ENCODE results near the gene BAHCC1. TPM values are rescaled to one million over a fixed set of nuclear protein-coding genes. Genes with fewer than 3 reads are reported as not detected.
A peak's percentile ranks its signal among the peaks of the same experiment; 100 is the strongest.

Gene BAHCC1
- total RNA-seq, 1 donor from 2014 or later, result 74.3 TPM

- Mint-ChIP-seq H3K4me1 (ENCODE audit: unreplicated experiment) (peaks cover 31% of the 10 kb centered on the region), H3K4me3 (peak overlapping the region; percentile 82), H3K27ac (peak overlapping the region; percentile 70), H3K36me3 (no peaks in the 10 kb centered on the region), H3K27me3 (peaks cover 13% of the 10 kb centered on the region), H3K9me3 (no peaks in the 10 kb centered on the region)
- TF ChIP-seq, protein P1, sequence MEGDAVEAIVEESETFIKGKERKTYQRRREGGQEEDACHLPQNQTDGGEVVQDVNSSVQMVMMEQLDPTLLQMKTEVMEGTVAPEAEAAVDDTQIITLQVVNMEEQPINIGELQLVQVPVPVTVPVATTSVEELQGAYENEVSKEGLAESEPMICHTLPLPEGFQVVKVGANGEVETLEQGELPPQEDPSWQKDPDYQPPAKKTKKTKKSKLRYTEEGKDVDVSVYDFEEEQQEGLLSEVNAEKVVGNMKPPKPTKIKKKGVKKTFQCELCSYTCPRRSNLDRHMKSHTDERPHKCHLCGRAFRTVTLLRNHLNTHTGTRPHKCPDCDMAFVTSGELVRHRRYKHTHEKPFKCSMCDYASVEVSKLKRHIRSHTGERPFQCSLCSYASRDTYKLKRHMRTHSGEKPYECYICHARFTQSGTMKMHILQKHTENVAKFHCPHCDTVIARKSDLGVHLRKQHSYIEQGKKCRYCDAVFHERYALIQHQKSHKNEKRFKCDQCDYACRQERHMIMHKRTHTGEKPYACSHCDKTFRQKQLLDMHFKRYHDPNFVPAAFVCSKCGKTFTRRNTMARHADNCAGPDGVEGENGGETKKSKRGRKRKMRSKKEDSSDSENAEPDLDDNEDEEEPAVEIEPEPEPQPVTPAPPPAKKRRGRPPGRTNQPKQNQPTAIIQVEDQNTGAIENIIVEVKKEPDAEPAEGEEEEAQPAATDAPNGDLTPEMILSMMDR (conservative IDR thresholded peaks at IDR 0.05), result no peak
- no peak for DNase-seq (ENCODE audit: extremely low spot score, unreplicated experiment)
Measured at GRCh38 chr17:81489012-81489997, 94.0 kb downstream of the BAHCC1 start.

DNA sequence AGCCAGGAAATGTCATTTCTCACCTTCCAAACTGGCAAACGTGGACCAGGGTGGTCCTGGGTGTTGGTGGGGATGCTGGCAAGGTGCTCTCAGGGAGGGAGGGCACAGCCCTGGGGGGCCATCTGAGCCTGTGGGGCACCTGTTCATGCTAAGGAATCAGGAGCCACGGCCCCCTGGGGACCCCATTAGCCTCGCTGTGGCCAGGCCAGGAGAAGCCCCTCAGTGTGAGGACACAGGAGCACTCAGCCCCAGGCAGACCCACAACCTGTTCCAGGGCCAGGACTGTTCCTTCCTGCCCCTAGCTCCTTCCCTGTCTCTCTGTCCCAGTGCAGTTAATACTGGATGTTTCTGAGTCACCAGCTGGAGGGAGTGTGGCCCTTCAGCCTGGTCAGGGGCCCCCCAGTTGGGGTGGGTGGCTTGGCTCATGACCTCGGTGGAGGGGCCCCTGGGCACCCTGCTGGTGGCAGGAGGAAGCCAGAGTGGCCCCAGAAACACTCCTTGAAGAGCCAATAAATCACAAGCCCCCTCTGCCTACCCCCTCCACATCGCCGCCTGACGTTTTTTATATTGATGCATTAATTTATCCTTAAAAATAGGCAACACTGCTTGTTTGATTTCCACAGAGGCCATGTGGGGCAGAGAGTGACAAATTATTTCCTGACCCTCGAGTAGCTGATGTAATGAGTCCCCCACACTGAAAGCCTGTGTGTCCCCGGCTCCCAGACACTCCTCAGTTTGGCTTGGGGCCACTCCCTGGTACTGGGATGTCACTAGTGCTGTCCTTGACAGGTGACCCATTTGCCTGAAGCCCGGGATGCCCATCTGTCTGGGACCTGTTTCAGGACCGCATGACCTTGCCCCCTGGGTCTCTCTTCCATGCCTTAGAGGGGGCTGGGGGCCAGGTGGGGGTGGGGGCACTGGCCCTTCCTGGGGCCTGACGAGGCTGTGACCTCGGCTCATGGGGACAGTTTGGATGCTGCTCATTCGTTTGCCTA, 95.0 kb downstream of the BAHCC1 start:
- DNase-seq (ENCODE audit: extremely low spot score, unreplicated experiment), result no peak
- H3K4me1 Mint-ChIP-seq (ENCODE audit: unreplicated experiment), result peaks cover 39% of the 10 kb centered on the region
- peaks cover 13% of the 10 kb centered on the region for H3K27me3 Mint-ChIP-seq
- peak overlapping the region; percentile 70 for H3K27ac Mint-ChIP-seq
- TF ChIP-seq, protein P1 (conservative IDR thresholded peaks at IDR 0.05), result no peak
- H3K9me3 Mint-ChIP-seq, result no peaks in the 10 kb centered on the region
- peak overlapping the region; percentile 47 for H3K4me3 Mint-ChIP-seq
- H3K36me3 Mint-ChIP-seq, result no peaks in the 10 kb centered on the region

- no peaks in the 10 kb centered on the region for H3K36me3 Mint-ChIP-seq
Measured at GRCh38 chr17:81491181-81491581, 95.9 kb downstream of the BAHCC1 start.

DNA sequence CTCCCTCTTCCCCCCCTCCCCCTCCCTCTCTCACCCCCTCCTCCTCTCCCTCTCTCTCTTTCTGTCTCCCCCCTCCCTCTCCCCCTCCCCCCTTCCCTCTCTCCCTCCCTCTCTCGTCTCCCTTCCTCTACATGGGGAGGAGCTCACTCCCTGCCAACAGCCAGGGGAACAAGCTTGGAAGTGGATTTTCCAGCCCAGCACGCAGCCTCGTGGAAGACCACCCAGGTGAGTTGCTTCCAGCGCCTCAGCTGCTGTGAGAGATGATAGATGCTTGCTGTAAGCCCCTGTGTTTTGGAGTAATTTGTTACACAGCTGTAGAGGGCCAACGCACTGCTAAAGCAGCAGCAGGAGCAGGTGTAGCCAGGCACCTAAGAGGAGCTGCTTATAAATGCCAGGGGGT, 96.5 kb downstream of the BAHCC1 start:
- peak overlapping the region; percentile 41 for H3K27ac Mint-ChIP-seq
- DNase-seq (ENCODE audit: extremely low spot score, unreplicated experiment), result no peak
- H3K4me1 Mint-ChIP-seq (ENCODE audit: unreplicated experiment), result peaks cover 33% of the 10 kb centered on the region
- peaks cover 13% of the 10 kb centered on the region for H3K27me3 Mint-ChIP-seq
- H3K36me3 Mint-ChIP-seq, result no peaks in the 10 kb centered on the region
- no peaks in the 10 kb centered on the region for H3K9me3 Mint-ChIP-seq
- H3K4me3 Mint-ChIP-seq, result no peak overlapping the region
- TF ChIP-seq, protein P1 (conservative IDR thresholded peaks at IDR 0.05), result no peak

More at GRCh38 chr17:81491181-81491581, 95.9 kb downstream of the BAHCC1 start:
- TF ChIP-seq, protein P1 (conservative IDR thresholded peaks at IDR 0.05), result no peak
- Mint-ChIP-seq H3K27ac (peak overlapping the region; percentile 51), H3K27me3 (peaks cover 13% of the 10 kb centered on the region), H3K4me1 (ENCODE audit: unreplicated experiment) (peaks cover 36% of the 10 kb centered on the region), H3K9me3 (no peaks in the 10 kb centered on the region), H3K4me3 (peak overlapping the region; percentile 20)
- no peak for DNase-seq (ENCODE audit: extremely low spot score, unreplicated experiment)

- DNase-seq (ENCODE audit: extremely low spot score, unreplicated experiment), result no peak
- Mint-ChIP-seq H3K9me3 (no peaks in the 10 kb centered on the region), H3K27me3 (peaks cover 13% of the 10 kb centered on the region), H3K4me3 (no peak overlapping the region), H3K36me3 (no peaks in the 10 kb centered on the region), H3K4me1 (ENCODE audit: unreplicated experiment) (peaks cover 33% of the 10 kb centered on the region), H3K27ac (peak overlapping the region; percentile 41)
- TF ChIP-seq, protein P1 (conservative IDR thresholded peaks at IDR 0.05), result no peak
Measured at GRCh38 chr17:81492202-81492601, 96.9 kb downstream of the BAHCC1 start.
